Hematopoietic multipotent progenitor cell treated with erythropoietin and hydrocortisone succinate and interleukin-3 and kit ligand, for 15 days (in vitro differentiated cells): ENCODE measurements around the gene SLC2A10.

Source experiments
- DNase-seq: peaks from one replicate; pipeline ENCODE4 v3.0.0-alpha.2; 2015; ENCODE audit warnings: low spot score

The SLC2A10 gene

GRCh38 chr20:46703435-46703834, 6.0 kb upstream of the SLC2A10 start:
- DNase-seq: no peak

- DNase-seq: no peak
Measured at GRCh38 chr20:46704714-46705377, 4.6 kb upstream of the SLC2A10 start.

- DNase-seq: no peak
Measured at GRCh38 chr20:46705378-46705729, 4.1 kb upstream of the SLC2A10 start.

GRCh38 chr20:46706242-46706641, 3.2 kb upstream of the SLC2A10 start:
- DNase-seq: no peak

GRCh38 chr20:46708172-46708860, 1.1 kb upstream of the SLC2A10 start:
- no peak for DNase-seq

- no peak for DNase-seq
Measured at GRCh38 chr20:46709055-46709458, 392 bp upstream of the SLC2A10 start.

- DNase-seq: no peak
Measured at GRCh38 chr20:46710153-46710913, 884 bp downstream of the SLC2A10 start.

- DNase-seq: no peak
Measured at GRCh38 chr20:46712056-46712636, 2.7 kb downstream of the SLC2A10 start.

GRCh38 chr20:46713957-46714834, 4.7 kb downstream of the SLC2A10 start:
- no peak for DNase-seq

GRCh38 chr20:46715292-46715756, 5.9 kb downstream of the SLC2A10 start:
- no peak for DNase-seq

GRCh38 chr20:46717818-46718541, 8.5 kb downstream of the SLC2A10 start:
- DNase-seq: no peak

GRCh38 chr20:46720019-46720418, 10.6 kb downstream of the SLC2A10 start:
- no peak for DNase-seq

- DNase-seq: no peak
Measured at GRCh38 chr20:46720776-46721425, 11.5 kb downstream of the SLC2A10 start.

- no peak for DNase-seq
Measured at GRCh38 chr20:46721476-46721875, 12.0 kb downstream of the SLC2A10 start.

- DNase-seq: no peak
Measured at GRCh38 chr20:46722450-46722849, 13.0 kb downstream of the SLC2A10 start.

GRCh38 chr20:46723039-46723438, 13.6 kb downstream of the SLC2A10 start:
- no peak for DNase-seq

GRCh38 chr20:46724343-46724959, 15.0 kb downstream of the SLC2A10 start:
- DNase-seq: no peak

- DNase-seq: no peak
Measured at GRCh38 chr20:46725186-46726165, 16.0 kb downstream of the SLC2A10 start.

- no peak for DNase-seq
Measured at GRCh38 chr20:46731770-46732169, 22.3 kb downstream of the SLC2A10 start.
